Endothelial cell of umbilical vein (primary cell): Measurements from ENCODE around the gene PLD6. TPM values are rescaled to one million over a fixed set of nuclear protein-coding genes. Genes with fewer than 3 reads are reported as not detected.

Source experiments
- BruUV-seq: library from RNA; stranded (reverse); fragments of 400-500 nt; replicated peaks from 2 replicates; lab custom pipeline; 2021; lab: Mats Ljungman, UMichigan
- CTCF ChIA-PET: fragments of 300-600, 350-600 bp; sonication (Branson Sonifier 250); formaldehyde crosslinking; loops from one replicate; lab custom pipeline; 2021; ENCODE audit warnings: antibody characterized with exemption, inconsistent platforms; lab: Charles Lee
- POLR2A ChIA-PET: fragments of 300-600, 350-600 bp; sonication (Branson Sonifier 250); formaldehyde crosslinking; loops from one replicate; lab custom pipeline; 2021; ENCODE audit warnings: antibody characterized with exemption, inconsistent platforms; lab: Charles Lee
- DNase-seq: peaks from one replicate; pipeline ENCODE4 v3.0.0-alpha.2; 2011; ENCODE audit warnings: low read depth, low spot score
- FAIRE-seq: peaks from 2 replicates; lab custom pipeline; 2011; peaks lifted over from hg19 to GRCh38; lab: Jason Lieb, UNC
- H2AFZ ChIP-seq: 2 replicates; pipeline ENCODE4 v1.6.0; 2012; ENCODE audit warnings: low read depth, low read length, control low read depth, inconsistent platforms
- H3K27ac ChIP-seq: 2 replicates; pipeline ENCODE4 v1.5.1; 2011; ENCODE audit warnings: low read depth, mild to moderate bottlenecking, control low read depth, low read length, moderate library complexity; ENCODE audit not compliant: insufficient read depth
- H3K27me3 ChIP-seq, 2 experiments: 2 replicates each; pipeline versions ENCODE4 v1.6.0 to v1.6.1; 2011; ENCODE audit warnings: low read length in 2 of 2, mixed read lengths in 1 of 2; ENCODE audit not compliant: control insufficient read depth in 2 of 2, insufficient read depth in 2 of 2
- H3K36me3 ChIP-seq, 2 experiments: 2 replicates in 1 of 2; 3 replicates in 1 of 2; pipeline ENCODE4 v1.5.1; 2011; ENCODE audit warnings: low read length in 2 of 2, mild to moderate bottlenecking in 1 of 2, moderate library complexity in 1 of 2; ENCODE audit not compliant: control insufficient read depth in 2 of 2, insufficient read depth in 2 of 2; ENCODE audit errors: extremely low read depth in 1 of 2
- H3K4me1 ChIP-seq: 3 replicates; pipeline ENCODE4 v1.5.1; 2011; ENCODE audit warnings: mild to moderate bottlenecking, low read length; ENCODE audit not compliant: control insufficient read depth, insufficient read depth; ENCODE audit errors: extremely low read depth
- H3K4me2 ChIP-seq: 2 replicates; pipeline ENCODE4 v1.6.1; 2011; ENCODE audit warnings: low read length, control low read depth, mixed read lengths; ENCODE audit not compliant: insufficient read depth
- H3K4me3 ChIP-seq, 3 experiments: fragments of 200-600 bp in 1 of 3; sonication (generic), shearing (Covaris generic) in 1 of 3; replicated peaks in 1 of 3; 2 replicates each; pipeline ENCODE4 v1.5.1; 2011 to 2016; ENCODE audit warnings: control low read depth in 3 of 3, low read length in 3 of 3, mild to moderate bottlenecking in 2 of 3, inconsistent platforms in 1 of 3, low read depth in 1 of 3, moderate library complexity in 1 of 3; ENCODE audit not compliant: insufficient read depth in 1 of 3
- H3K79me2 ChIP-seq: 2 replicates; pipeline ENCODE4 v1.6.0; 2012; ENCODE audit warnings: low read length, inconsistent platforms; ENCODE audit not compliant: control insufficient read depth, insufficient read depth
- H3K9ac ChIP-seq: replicated peaks from 2 replicates; pipeline ENCODE3; 2011; ENCODE audit warnings: low read length, control low read depth; ENCODE audit not compliant: insufficient read depth; ENCODE audit errors: extremely low read depth
- H3K9me1 ChIP-seq: replicated peaks from 3 replicates; pipeline ENCODE4 v1.6.0; 2011; ENCODE audit warnings: mild to moderate bottlenecking, low read length; ENCODE audit not compliant: control insufficient read depth, insufficient read depth; ENCODE audit errors: extremely low read depth
- H3K9me3 ChIP-seq: replicated peaks from 2 replicates; pipeline ENCODE4 v1.5.1; 2012; ENCODE audit warnings: low read length, inconsistent platforms; ENCODE audit not compliant: control insufficient read depth, insufficient read depth
- H4K20me1 ChIP-seq: replicated peaks from 2 replicates; pipeline ENCODE3; 2011; ENCODE audit warnings: mild to moderate bottlenecking, low read length; ENCODE audit not compliant: control insufficient read depth, insufficient read depth; ENCODE audit errors: extremely low read depth
- EZH2 ChIP-seq: IDR thresholded peaks from 2 replicates; pipeline ENCODE4 v1.6.1; 2012; ENCODE audit warnings: borderline replicate concordance, low read depth, mild to moderate bottlenecking, moderate library complexity, low read length, inconsistent platforms; ENCODE audit not compliant: severe bottlenecking
- FOS ChIP-seq: IDR thresholded peaks from 2 replicates; pipeline ENCODE4 v1.6.1; 2011; ENCODE audit warnings: mild to moderate bottlenecking, low read length, moderate library complexity, borderline replicate concordance; ENCODE audit not compliant: insufficient read depth
- GATA2 ChIP-seq: IDR thresholded peaks from 2 replicates; pipeline ENCODE4 v1.7.0; 2011; ENCODE audit warnings: low read depth, mild to moderate bottlenecking, moderate library complexity, mixed read lengths, low read length; ENCODE audit not compliant: insufficient read length, insufficient read depth
- JUN ChIP-seq: IDR thresholded peaks from 2 replicates; pipeline ENCODE4 v1.6.1; 2011; ENCODE audit warnings: borderline replicate concordance, low read depth; ENCODE audit not compliant: insufficient read length, insufficient read depth
- MYC ChIP-seq: IDR thresholded peaks from one replicate; pipeline ENCODE4 v1.6.1; 2011; ENCODE audit warnings: mild to moderate bottlenecking, low read depth, low read length
- POLR2A ChIP-seq: IDR thresholded peaks from 2 replicates; pipeline ENCODE4 v1.6.1; 2012; ENCODE audit warnings: low read depth, mild to moderate bottlenecking, control low read depth, low read length
- POLR2AphosphoS5 ChIP-seq: IDR thresholded peaks from 2 replicates; pipeline ENCODE4 v1.6.1; 2012; ENCODE audit warnings: low read depth, mild to moderate bottlenecking, control low read depth, low read length, moderate library complexity; ENCODE audit not compliant: insufficient read depth
- dilution Hi-C: fragments of 300-500 bp; cut with MboI; formaldehyde crosslinking; loops from one replicate; pipeline ENCODE4 v1.15.0; 2019; ENCODE audit warnings: low sequenced_read_pairs; ENCODE audit not compliant: extremely low pct_ligation_motif_present
- intact Hi-C: fragments of 100-400 bp; cut with micrococcal nuclease; formaldehyde crosslinking; loops from one replicate; pipeline ENCODE4 v1.10.0; 2022
- polyA plus RNA-seq, 4 experiments: library from polyadenylated mRNA; depleted of rRNA in 3 of 4; stranded (reverse) in 3 of 4; unstranded in 1 of 4; fragments of >200 nt; gene quantifications; 2 replicates each; pipeline versions ENCODE4 v1.2.1 to v1.2.3, GENCODE V29; 2011 to 2012; ENCODE audit warnings: missing spikeins in 1 of 4
- total RNA-seq: library from RNA; stranded (reverse); gene quantifications from 2 replicates; pipeline ENCODE4 v1.2.3, GENCODE V29; 2021
- TF ChIP-seq, protein P1 (sequence below), 2 donors: IDR thresholded peaks; 1 replicate in 1 of 2; 2 replicates in 1 of 2; pipeline ENCODE4 v1.5.1; 2011; ENCODE audit warnings: low read length in 2 of 2, mild to moderate bottlenecking in 2 of 2, moderate library complexity in 2 of 2, control low read depth in 1 of 2, inconsistent platforms in 1 of 2, low read depth in 1 of 2; ENCODE audit not compliant: insufficient read depth in 1 of 2; ENCODE audit errors: extremely low read depth in 1 of 2
- TF ChIP-seq, protein P2 (sequence below): IDR thresholded peaks from 2 replicates; pipeline ENCODE4 v1.6.1; 2011; ENCODE audit not compliant: insufficient read depth, insufficient read length

Gene PLD6
- total and polyA plus RNA-seq, 2 donors (not counting 3 experiments of a cell fraction or from before 2014, with no cell fraction given) = 2.9 to 4.4 TPM

DNA sequence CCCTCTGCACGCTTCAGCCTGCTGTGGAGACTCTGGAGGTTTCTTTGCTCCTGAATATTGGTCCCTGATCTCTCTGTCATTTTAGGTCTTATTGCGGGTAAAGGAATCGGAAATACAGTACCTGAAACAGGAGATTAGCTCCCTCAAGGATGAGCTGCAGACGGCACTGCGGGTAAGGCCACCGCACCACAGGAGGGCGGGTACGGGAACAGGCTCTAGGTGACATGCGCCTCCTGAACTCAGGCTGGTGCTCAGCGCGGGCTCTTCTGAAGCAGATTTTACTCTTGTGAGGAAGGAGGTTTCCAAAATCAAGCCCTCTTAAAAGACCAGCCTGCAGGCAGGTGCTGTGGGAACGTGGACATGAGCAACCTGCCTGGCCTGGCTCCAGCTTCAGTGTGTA is 29.8 kb downstream of the PLD6 start:
- Histone ChIP-seq H3K9me3 (no peaks in the 10 kb centered on the region), H3K9ac (no peak overlapping the region), H4K20me1 (no peaks in the 10 kb centered on the region), H3K9me1 (no peaks in the 10 kb centered on the region), H2AFZ (no peak overlapping the region), H3K4me3 (no peak overlapping the region), H3K36me3 (peaks cover 16 to 55% of the 10 kb centered on the region in 2 experiments), H3K27me3 (no peaks in the 10 kb centered on the region), H3K27ac (no peak overlapping the region), H3K4me1 (peaks cover 12% of the 10 kb centered on the region), H3K79me2 (no peaks in the 10 kb centered on the region), H3K4me2 (no peak overlapping the region)
- FAIRE-seq (no peak), DNase-seq (no peak)
- CTCF ChIA-PET = no interaction called here
- POLR2A ChIA-PET = no interaction called here
- intact Hi-C loops = no loop called here
- dilution Hi-C loops = no loop called here
- no peak for TF ChIP-seq MYC
- TF ChIP-seq, protein P1, sequence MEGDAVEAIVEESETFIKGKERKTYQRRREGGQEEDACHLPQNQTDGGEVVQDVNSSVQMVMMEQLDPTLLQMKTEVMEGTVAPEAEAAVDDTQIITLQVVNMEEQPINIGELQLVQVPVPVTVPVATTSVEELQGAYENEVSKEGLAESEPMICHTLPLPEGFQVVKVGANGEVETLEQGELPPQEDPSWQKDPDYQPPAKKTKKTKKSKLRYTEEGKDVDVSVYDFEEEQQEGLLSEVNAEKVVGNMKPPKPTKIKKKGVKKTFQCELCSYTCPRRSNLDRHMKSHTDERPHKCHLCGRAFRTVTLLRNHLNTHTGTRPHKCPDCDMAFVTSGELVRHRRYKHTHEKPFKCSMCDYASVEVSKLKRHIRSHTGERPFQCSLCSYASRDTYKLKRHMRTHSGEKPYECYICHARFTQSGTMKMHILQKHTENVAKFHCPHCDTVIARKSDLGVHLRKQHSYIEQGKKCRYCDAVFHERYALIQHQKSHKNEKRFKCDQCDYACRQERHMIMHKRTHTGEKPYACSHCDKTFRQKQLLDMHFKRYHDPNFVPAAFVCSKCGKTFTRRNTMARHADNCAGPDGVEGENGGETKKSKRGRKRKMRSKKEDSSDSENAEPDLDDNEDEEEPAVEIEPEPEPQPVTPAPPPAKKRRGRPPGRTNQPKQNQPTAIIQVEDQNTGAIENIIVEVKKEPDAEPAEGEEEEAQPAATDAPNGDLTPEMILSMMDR (IDR thresholded peaks at IDR 0.05; ENCODE audit: extremely low read depth in 1 of 2, insufficient read depth in 1 of 2, low read depth in 1 of 2, low read length in 2 of 2) = no peak
- no peak for TF ChIP-seq FOS
- TF ChIP-seq JUN = no peak
- TF ChIP-seq GATA2 = no peak
- TF ChIP-seq, protein P2, sequence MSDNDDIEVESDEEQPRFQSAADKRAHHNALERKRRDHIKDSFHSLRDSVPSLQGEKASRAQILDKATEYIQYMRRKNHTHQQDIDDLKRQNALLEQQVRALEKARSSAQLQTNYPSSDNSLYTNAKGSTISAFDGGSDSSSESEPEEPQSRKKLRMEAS = no peak
- no peak for TF ChIP-seq POLR2A
- no peak for TF ChIP-seq EZH2
- TF ChIP-seq POLR2AphosphoS5 = no peak
- BruUV-seq = no TSS peak
